ENCODE data around the gene KCNH5.
"Not testable (repeated sequence)": the region's sequence is repeated elsewhere in the genome, so short reads cannot be mapped to it uniquely, and the experiment has no call there.

The KCNH5 gene

DNA sequence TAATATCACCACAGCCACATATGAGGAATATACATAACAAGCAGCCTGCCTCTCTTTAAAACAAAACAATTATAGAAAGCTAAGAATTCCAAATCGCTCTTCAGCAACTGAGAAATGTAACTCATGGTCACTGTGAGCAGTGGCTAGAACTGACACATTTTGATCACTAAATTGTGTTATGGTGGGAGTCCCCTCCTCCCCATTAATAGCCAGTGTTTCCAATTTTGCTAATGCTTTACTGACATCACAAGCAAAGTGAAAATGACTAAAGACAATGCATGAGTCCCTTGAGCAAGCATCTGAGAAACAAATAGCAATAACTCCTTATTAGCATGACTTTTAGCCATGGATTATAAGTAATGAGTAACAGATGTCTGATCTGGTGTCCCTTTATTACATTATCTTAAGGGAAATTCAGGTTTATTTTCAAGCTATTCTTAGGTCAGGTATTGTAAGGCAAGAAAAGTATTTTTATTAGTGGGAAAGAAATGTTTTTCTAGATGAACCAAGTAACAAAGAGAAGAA is 148.3 kb downstream of the KCNH5 start:
- H3K4me3 ChIP-seq = no peak overlapping the region
- no peak overlapping the region for H3K27ac ChIP-seq

DNA sequence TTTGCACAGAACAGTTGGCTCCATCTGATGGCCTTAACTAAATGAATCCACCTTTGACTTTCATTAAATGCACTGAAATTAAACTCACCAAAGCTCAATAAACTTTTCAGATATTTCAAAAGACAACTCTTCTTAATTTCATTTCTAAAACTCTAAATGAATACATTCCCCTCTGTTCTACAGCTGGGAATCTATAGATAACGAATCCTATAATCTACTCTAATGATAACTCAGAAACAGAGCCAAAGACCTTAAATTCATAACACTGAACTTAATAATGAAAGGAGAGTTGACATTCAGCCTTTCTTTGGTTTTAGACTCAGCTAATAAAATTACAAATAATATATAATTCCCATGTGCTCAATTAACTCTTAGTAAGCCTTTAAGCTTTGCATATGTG is 150.5 kb downstream of the KCNH5 start:
- Histone ChIP-seq H3K4me3 (no peak overlapping the region), H3K27ac (no peak overlapping the region)

GRCh38 chr14:62889364-62889763 is 155.9 kb downstream of the KCNH5 start:
- Histone ChIP-seq H3K4me3 (no peak overlapping the region), H3K27ac (no peak overlapping the region)

GRCh38 chr14:62886461-62886860 is 158.8 kb downstream of the KCNH5 start:
- Histone ChIP-seq H3K4me3 (no peak overlapping the region), H3K27ac (no peak overlapping the region)

DNA sequence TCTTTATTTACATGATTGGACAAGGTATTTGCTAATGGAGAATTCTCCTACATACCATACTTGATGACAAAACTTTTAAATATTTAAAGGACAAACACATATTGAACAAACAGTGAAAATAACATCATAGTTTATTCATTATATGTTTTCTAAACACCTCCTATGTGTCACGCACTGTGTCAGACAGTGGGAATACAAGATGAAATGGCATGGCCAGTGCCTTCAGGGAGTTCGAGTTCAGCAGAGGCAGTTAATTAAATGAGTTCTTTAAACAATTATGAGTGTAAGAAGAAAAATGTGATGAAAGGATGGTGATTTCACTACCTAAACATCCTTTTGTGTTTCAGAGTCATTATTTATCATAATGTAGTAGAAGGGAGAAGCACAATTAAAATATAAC is 159.8 kb downstream of the KCNH5 start:
- Histone ChIP-seq H3K27ac (no peak overlapping the region), H3K4me3 (no peak overlapping the region)

- Histone ChIP-seq H3K27ac (no peak overlapping the region), H3K4me3 (no peak overlapping the region)
These were observed 162.3 kb downstream of the KCNH5 start for GRCh38 chr14:62882967-62883366.

GRCh38 chr14:62866376-62866775 is 178.9 kb downstream of the KCNH5 start:
- H3K27ac ChIP-seq = no peak overlapping the region
- no peak overlapping the region for H3K4me3 ChIP-seq

GRCh38 chr14:62864588-62864987 is 180.7 kb downstream of the KCNH5 start:
- Histone ChIP-seq H3K4me3 (no peak overlapping the region), H3K27ac (no peak overlapping the region)

- not testable (repeated sequence) for H3K4me3 ChIP-seq
These were observed 187.2 kb downstream of the KCNH5 start for GRCh38 chr14:62858011-62858410.

DNA sequence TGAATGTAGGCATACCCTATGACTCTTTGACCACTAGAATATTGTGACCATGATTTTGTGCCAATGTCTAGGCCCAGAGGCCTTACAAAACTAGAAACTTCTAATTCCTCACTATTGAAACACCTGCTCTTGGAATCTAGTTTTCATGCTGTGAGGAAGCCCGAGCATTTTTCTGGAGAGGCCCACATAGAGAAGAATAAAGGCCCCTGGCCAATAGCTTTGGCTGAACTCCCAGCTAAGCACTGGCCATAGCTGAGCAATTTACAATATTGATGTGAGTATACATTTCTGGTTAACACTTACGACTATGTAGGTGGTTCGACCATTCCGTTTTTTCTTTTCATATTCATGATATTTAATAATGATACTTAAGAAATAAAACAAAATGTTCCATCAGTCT is 190.3 kb downstream of the KCNH5 start:
- Histone ChIP-seq H3K27ac (no peak overlapping the region), H3K4me3 (no peak overlapping the region)

More at GRCh38 chr14:62858011-62858410, 187.2 kb downstream of the KCNH5 start:
- H3K27ac ChIP-seq = not testable (repeated sequence)

DNA sequence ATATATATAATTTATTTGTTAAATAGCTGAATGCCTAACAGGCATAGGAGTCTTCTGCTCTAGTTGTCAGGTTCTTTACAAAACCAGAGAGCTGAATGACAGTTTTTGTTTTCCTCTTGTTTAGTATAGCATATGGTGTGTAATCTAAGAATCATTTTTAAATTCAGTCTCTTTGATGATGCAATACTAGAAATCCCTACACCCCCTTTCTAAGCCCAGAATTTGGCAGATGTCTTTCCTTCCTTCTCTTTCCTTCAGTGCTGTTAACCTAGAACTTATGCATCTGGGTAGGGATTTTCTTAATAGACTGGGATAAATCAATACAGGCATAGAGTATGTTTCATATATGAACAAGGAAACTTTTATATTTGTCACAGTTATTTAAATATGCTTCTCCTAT is 198.1 kb downstream of the KCNH5 start:
- Histone ChIP-seq H3K27ac (no peak overlapping the region), H3K4me3 (no peak overlapping the region)

DNA sequence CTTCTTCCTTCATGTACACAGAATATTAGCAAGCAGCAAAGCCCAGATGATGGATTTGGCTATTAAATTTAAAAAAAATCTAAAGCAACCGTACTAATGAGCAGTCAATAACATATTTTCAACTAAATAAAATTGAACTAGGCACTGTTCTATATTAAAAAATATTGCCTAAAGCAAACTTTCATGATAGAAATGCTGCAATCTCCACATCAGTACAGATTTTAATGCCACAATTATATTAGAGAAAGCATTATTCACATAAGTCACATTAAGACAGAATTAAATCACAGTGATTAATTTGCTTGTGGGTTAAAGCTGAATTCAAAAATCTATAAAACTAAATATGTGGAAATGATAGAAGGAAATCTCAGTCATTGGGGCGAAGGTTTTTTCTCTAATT is 200.7 kb downstream of the KCNH5 start:
- Histone ChIP-seq H3K27ac (no peak overlapping the region), H3K4me3 (no peak overlapping the region)

- H3K4me3 ChIP-seq = no peak overlapping the region
- H3K27ac ChIP-seq = no peak overlapping the region
These were observed 221.2 kb downstream of the KCNH5 start for GRCh38 chr14:62824086-62824485.

GRCh38 chr14:62819931-62820330 is 225.3 kb downstream of the KCNH5 start:
- Histone ChIP-seq H3K27ac (no peak overlapping the region), H3K4me3 (no peak overlapping the region)

DNA sequence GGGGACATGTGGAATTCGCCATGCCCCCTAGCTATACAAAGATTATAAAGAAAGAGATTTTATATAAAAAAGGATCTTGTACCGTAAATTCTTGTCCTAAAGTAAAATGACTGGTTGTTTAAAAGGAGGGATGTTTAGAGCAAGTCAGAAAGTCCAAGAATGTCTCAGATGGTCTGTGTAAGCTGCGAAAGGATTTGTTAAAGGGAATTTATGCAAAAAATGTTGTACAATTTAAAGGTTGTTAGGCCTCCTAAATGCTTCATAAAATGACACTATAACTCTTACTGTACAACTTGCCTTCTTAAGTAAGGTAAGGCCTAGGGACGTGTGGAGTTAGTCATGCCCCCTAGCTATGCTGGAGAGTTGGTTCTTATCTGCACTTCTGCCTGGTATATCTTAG is 237.6 kb downstream of the KCNH5 start:
- no peak overlapping the region for H3K27ac ChIP-seq
- no peak overlapping the region for H3K4me3 ChIP-seq

DNA sequence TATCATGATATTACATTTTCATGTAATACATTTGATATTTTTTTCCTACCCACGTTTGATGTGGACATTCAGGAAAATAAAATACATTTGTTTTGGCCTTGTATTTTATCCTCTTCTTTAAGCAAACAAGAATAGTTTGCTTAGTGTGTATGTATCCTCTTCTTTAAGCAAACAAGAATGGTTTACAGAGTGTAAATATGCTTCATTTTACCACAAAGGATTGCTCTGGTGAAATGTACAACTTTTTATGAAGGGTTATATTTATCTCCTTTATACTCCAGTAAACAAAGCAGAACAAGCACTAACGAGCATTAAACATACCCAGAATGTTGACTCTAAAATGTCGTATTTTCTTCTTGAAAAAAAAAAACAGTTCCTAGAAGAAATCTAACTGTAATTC is 244.7 kb downstream of the KCNH5 start:
- Histone ChIP-seq H3K4me3 (no peak overlapping the region), H3K27ac (no peak overlapping the region)

DNA sequence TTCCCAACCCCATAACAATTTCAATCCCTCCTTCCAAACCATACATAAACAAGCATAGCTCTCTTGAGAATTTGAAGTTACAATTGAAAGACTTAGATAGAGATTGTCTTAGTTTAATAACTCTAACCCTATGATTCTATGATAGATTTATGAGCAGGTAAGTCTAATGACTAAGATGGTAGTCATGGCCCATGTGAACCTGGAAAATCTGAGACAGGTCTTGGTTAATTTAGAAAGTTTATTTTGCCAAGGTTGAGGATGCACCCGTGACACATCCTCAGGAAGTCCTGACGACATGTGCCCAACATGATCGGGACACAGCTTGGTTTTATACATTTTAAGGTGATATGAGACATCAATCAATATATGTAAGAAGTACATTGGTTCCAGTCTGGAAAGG is 248.8 kb downstream of the KCNH5 start:
- Histone ChIP-seq H3K4me3 (no peak overlapping the region), H3K27ac (no peak overlapping the region)

GRCh38 chr14:62792578-62792977 is 252.7 kb downstream of the KCNH5 start:
- no peak overlapping the region for H3K4me3 ChIP-seq
- H3K27ac ChIP-seq = no peak overlapping the region

GRCh38 chr14:62781328-62781727 is 263.9 kb downstream of the KCNH5 start:
- not testable (repeated sequence) for H3K4me3 ChIP-seq, H3K27ac ChIP-seq

DNA sequence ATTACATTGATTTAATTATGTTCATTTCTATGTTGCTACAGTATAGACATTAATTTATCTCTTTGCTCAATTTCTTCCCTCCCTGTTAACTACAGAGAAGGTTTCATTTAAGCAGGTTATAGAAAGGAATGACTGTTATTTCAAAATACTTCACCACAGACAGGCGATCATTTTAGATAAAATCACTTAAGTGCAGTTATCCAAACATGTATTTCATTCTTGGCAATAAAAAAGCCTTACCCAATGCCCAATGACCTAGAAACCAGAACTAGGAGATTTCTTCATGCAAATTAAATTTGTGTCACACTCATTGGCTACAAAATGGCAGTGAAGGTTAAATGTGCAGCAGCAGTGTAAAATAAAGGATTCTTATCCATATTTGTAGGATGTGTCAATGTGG is 266.4 kb downstream of the KCNH5 start:
- no peak overlapping the region for H3K4me3 ChIP-seq

DNA sequence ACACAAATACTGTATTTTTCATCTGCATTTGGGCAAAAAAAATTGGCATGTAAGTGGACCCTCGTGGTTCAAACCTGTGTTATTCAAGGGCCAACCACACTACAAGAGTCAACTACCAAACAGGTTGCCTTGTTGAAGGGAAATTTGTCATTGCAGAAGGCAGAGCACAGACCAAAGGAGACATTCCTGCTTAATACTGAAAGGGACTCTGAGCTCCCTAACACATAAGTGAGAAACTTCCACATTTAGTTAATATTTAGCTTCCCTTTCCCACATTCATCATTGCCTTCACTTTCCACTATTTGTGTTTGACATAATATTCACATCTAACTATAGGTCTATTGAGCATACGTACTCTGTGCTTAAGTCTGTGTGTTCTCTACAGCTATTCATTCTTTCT is 266.9 kb downstream of the KCNH5 start:
- H3K27ac ChIP-seq = no peak overlapping the region
- H3K4me3 ChIP-seq = no peak overlapping the region

More for the DNA sequence above, 266.4 kb downstream of the KCNH5 start:
- no peak overlapping the region for H3K27ac ChIP-seq

DNA sequence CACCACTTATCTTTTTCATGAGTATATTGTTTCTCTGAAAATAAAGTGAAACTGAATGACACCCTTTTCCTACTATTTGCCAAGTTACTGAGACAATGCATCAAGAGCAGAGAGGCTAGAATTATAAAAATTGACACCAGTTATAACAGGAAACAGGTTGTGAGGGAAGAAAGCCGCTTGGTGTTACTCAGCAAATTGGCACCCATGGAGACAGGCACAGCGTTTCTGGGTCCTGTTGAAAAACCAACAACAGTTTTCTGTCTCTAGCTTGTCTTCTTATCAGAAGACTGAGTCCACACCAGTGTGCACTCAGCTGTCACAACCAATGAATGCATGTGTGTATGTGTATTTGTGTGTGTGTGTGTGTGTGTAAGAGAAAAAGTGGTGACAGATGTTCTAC is 267.7 kb downstream of the KCNH5 start:
- H3K4me3 ChIP-seq = no peak overlapping the region
- H3K27ac ChIP-seq = no peak overlapping the region

GRCh38 chr14:62776300-62776699 is 269.0 kb downstream of the KCNH5 start:
- Histone ChIP-seq H3K27ac (no peak overlapping the region), H3K4me3 (no peak overlapping the region)

Data from skin epidermis (tissue), 12 donors.